Activated CD8-positive, alpha-beta T cell treated with anti-CD3 and anti-CD28 coated beads, Interleukin-2, amount 10 ng/mL, durations not matched to agents 7 days and 5 days (primary cell): ENCODE results near the gene CADM1. TPM values are rescaled to one million over a fixed set of nuclear protein-coding genes. Genes with fewer than 3 reads are reported as not detected.

ENCODE experiments used
- ATAC-seq: fragments of 150-1000 bp; cut with Tn5 transposase; one replicate; pipeline ENCODE4 v1.10.0; 2021; ENCODE audit warnings: moderate library complexity
- CTCF ChIA-PET: fragments of 350-600 bp; sonication (Branson Sonifier 250); formaldehyde crosslinking; loops from one replicate; lab custom pipeline; 2021; ENCODE audit warnings: antibody characterized with exemption; lab: Charles Lee
- POLR2A ChIA-PET: fragments of 350-600 bp; sonication (Branson Sonifier 250); formaldehyde crosslinking; loops from one replicate; lab custom pipeline; 2021; ENCODE audit warnings: antibody characterized with exemption; lab: Charles Lee
- DNase-seq: peaks from one replicate; pipeline ENCODE4 v3.0.0-alpha.2; 2020
- H3K27ac Mint-ChIP-seq: one replicate; pipeline ENCODE4 v1.8.0; 2021; ENCODE audit warnings: mild to moderate bottlenecking, mixed read lengths
- H3K27me3 Mint-ChIP-seq: one replicate; pipeline ENCODE4 v1.8.0; 2021; ENCODE audit warnings: low read depth, mixed read lengths
- H3K36me3 Mint-ChIP-seq: one replicate; pipeline ENCODE4 v1.8.0; 2021; ENCODE audit warnings: low read depth, mixed read lengths
- H3K4me1 Mint-ChIP-seq: one replicate; pipeline ENCODE4 v1.8.0; 2021; ENCODE audit warnings: low read depth, mixed read lengths
- H3K4me3 Mint-ChIP-seq: one replicate; pipeline ENCODE4 v1.8.0; 2021; ENCODE audit warnings: mild to moderate bottlenecking, mixed read lengths
- H3K9me3 Mint-ChIP-seq: one replicate; pipeline ENCODE4 v1.8.0; 2022; ENCODE audit warnings: mixed read lengths; ENCODE audit not compliant: insufficient read depth
- total RNA-seq, 2 experiments: library from RNA; stranded (reverse); gene quantifications; one replicate each; pipeline ENCODE4 v1.2.3, GENCODE V29; 2021

Gene CADM1
- total RNA-seq, 2 experiments from 2014 or later = 0.31 to 0.74 TPM

- ChIA-PET POLR2A (no interaction called here), CTCF (no interaction called here)
- no peak overlapping the region for H3K4me3 Mint-ChIP-seq
- no peak overlapping the region for H3K27ac Mint-ChIP-seq
- H3K4me1 Mint-ChIP-seq = no peaks in the 10 kb centered on the region
- no peaks in the 10 kb centered on the region for H3K27me3 Mint-ChIP-seq
- ATAC-seq (no peak), DNase-seq (no peak)
- no peaks in the 10 kb centered on the region for H3K36me3 Mint-ChIP-seq
- no peaks in the 10 kb centered on the region for H3K9me3 Mint-ChIP-seq
Observed at GRCh38 chr11:115407496-115407895, 96.7 kb downstream of the CADM1 start.

GRCh38 chr11:115406404-115406803 lies 97.8 kb downstream of the CADM1 start:
- DNase-seq (no peak), ATAC-seq (no peak)
- H3K4me3 Mint-ChIP-seq = no peak overlapping the region
- H3K36me3 Mint-ChIP-seq = no peaks in the 10 kb centered on the region
- no peaks in the 10 kb centered on the region for H3K9me3 Mint-ChIP-seq
- H3K4me1 Mint-ChIP-seq = no peaks in the 10 kb centered on the region
- ChIA-PET POLR2A (no interaction called here), CTCF (no interaction called here)
- H3K27ac Mint-ChIP-seq = no peak overlapping the region
- no peaks in the 10 kb centered on the region for H3K27me3 Mint-ChIP-seq

GRCh38 chr11:115398333-115399080 lies 105.7 kb downstream of the CADM1 start:
- no peaks in the 10 kb centered on the region for H3K9me3 Mint-ChIP-seq
- no peaks in the 10 kb centered on the region for H3K27me3 Mint-ChIP-seq
- ATAC-seq = no peak
- ChIA-PET CTCF (no interaction called here), POLR2A (no interaction called here)
- no peaks in the 10 kb centered on the region for H3K4me1 Mint-ChIP-seq
- H3K27ac Mint-ChIP-seq = no peak overlapping the region
- H3K4me3 Mint-ChIP-seq = no peak overlapping the region
- no peaks in the 10 kb centered on the region for H3K36me3 Mint-ChIP-seq
- DNase-seq = no peak

GRCh38 chr11:115396533-115396932 lies 107.7 kb downstream of the CADM1 start:
- Mint-ChIP-seq H3K4me3 (no peak overlapping the region), H3K4me1 (no peaks in the 10 kb centered on the region), H3K9me3 (no peaks in the 10 kb centered on the region), H3K27ac (no peak overlapping the region), H3K27me3 (no peaks in the 10 kb centered on the region), H3K36me3 (no peaks in the 10 kb centered on the region)
- ChIA-PET POLR2A (no interaction called here), CTCF (no interaction called here)
- no peak for ATAC-seq
- DNase-seq = no peak

GRCh38 chr11:115393950-115394349 lies 110.3 kb downstream of the CADM1 start:
- no peak overlapping the region for H3K27ac Mint-ChIP-seq
- no peaks in the 10 kb centered on the region for H3K4me1 Mint-ChIP-seq
- ATAC-seq (no peak), DNase-seq (no peak)
- H3K27me3 Mint-ChIP-seq = no peaks in the 10 kb centered on the region
- ChIA-PET CTCF (no interaction called here), POLR2A (no interaction called here)
- H3K36me3 Mint-ChIP-seq = no peaks in the 10 kb centered on the region
- no peak overlapping the region for H3K4me3 Mint-ChIP-seq
- no peaks in the 10 kb centered on the region for H3K9me3 Mint-ChIP-seq

- no peaks in the 10 kb centered on the region for H3K4me1 Mint-ChIP-seq
- POLR2A ChIA-PET = no interaction called here
- ATAC-seq (no peak), DNase-seq (no peak)
- no peak overlapping the region for H3K27ac Mint-ChIP-seq
- CTCF ChIA-PET = no interaction called here
- H3K4me3 Mint-ChIP-seq = no peak overlapping the region
- H3K9me3 Mint-ChIP-seq = no peaks in the 10 kb centered on the region
- H3K36me3 Mint-ChIP-seq = no peaks in the 10 kb centered on the region
- no peaks in the 10 kb centered on the region for H3K27me3 Mint-ChIP-seq
Observed at GRCh38 chr11:115391598-115391997, 112.6 kb downstream of the CADM1 start.

GRCh38 chr11:115391160-115391559 lies 113.1 kb downstream of the CADM1 start:
- ChIA-PET POLR2A (no interaction called here), CTCF (no interaction called here)
- H3K36me3 Mint-ChIP-seq = no peaks in the 10 kb centered on the region
- no peak overlapping the region for H3K4me3 Mint-ChIP-seq
- H3K27me3 Mint-ChIP-seq = no peaks in the 10 kb centered on the region
- no peaks in the 10 kb centered on the region for H3K9me3 Mint-ChIP-seq
- H3K4me1 Mint-ChIP-seq = no peaks in the 10 kb centered on the region
- H3K27ac Mint-ChIP-seq = no peak overlapping the region
- DNase-seq (no peak), ATAC-seq (no peak)

GRCh38 chr11:115390441-115390840 lies 113.8 kb downstream of the CADM1 start:
- ChIA-PET POLR2A (no interaction called here), CTCF (no interaction called here)
- H3K36me3 Mint-ChIP-seq = no peaks in the 10 kb centered on the region
- ATAC-seq (no peak), DNase-seq (no peak)
- no peaks in the 10 kb centered on the region for H3K4me1 Mint-ChIP-seq
- no peaks in the 10 kb centered on the region for H3K27me3 Mint-ChIP-seq
- no peak overlapping the region for H3K4me3 Mint-ChIP-seq
- H3K27ac Mint-ChIP-seq = no peak overlapping the region
- H3K9me3 Mint-ChIP-seq = no peaks in the 10 kb centered on the region

- ChIA-PET CTCF (no interaction called here), POLR2A (no interaction called here)
- Mint-ChIP-seq H3K9me3 (no peaks in the 10 kb centered on the region), H3K27me3 (no peaks in the 10 kb centered on the region), H3K27ac (no peak overlapping the region), H3K4me1 (no peaks in the 10 kb centered on the region), H3K4me3 (no peak overlapping the region), H3K36me3 (no peaks in the 10 kb centered on the region)
- ATAC-seq (no peak), DNase-seq (no peak)
Observed at GRCh38 chr11:115389790-115390189, 114.4 kb downstream of the CADM1 start.

- Mint-ChIP-seq H3K27ac (no peak overlapping the region), H3K36me3 (no peaks in the 10 kb centered on the region), H3K27me3 (no peaks in the 10 kb centered on the region), H3K4me1 (no peaks in the 10 kb centered on the region), H3K4me3 (no peak overlapping the region), H3K9me3 (no peaks in the 10 kb centered on the region)
- POLR2A ChIA-PET = no interaction called here
- DNase-seq = no peak
- CTCF ChIA-PET = no interaction called here
- ATAC-seq = no peak
Observed at GRCh38 chr11:115385226-115385625, 119.0 kb downstream of the CADM1 start.

GRCh38 chr11:115384236-115384635 lies 120.0 kb downstream of the CADM1 start:
- no peaks in the 10 kb centered on the region for H3K4me1 Mint-ChIP-seq
- H3K36me3 Mint-ChIP-seq = no peaks in the 10 kb centered on the region
- no peak for DNase-seq
- ATAC-seq = no peak
- no peak overlapping the region for H3K27ac Mint-ChIP-seq
- H3K27me3 Mint-ChIP-seq = no peaks in the 10 kb centered on the region
- ChIA-PET CTCF (no interaction called here), POLR2A (no interaction called here)
- no peaks in the 10 kb centered on the region for H3K9me3 Mint-ChIP-seq
- H3K4me3 Mint-ChIP-seq = no peak overlapping the region

GRCh38 chr11:115383431-115383830 lies 120.8 kb downstream of the CADM1 start:
- CTCF ChIA-PET = no interaction called here
- no peaks in the 10 kb centered on the region for H3K27me3 Mint-ChIP-seq
- ATAC-seq (no peak), DNase-seq (no peak)
- H3K4me3 Mint-ChIP-seq = no peak overlapping the region
- no peak overlapping the region for H3K27ac Mint-ChIP-seq
- H3K4me1 Mint-ChIP-seq = no peaks in the 10 kb centered on the region
- POLR2A ChIA-PET = no interaction called here
- H3K9me3 Mint-ChIP-seq = no peaks in the 10 kb centered on the region
- H3K36me3 Mint-ChIP-seq = no peaks in the 10 kb centered on the region

GRCh38 chr11:115379528-115379927 lies 124.7 kb downstream of the CADM1 start:
- Mint-ChIP-seq H3K4me3 (no peak overlapping the region), H3K27me3 (no peaks in the 10 kb centered on the region), H3K36me3 (no peaks in the 10 kb centered on the region), H3K4me1 (no peaks in the 10 kb centered on the region), H3K9me3 (no peaks in the 10 kb centered on the region), H3K27ac (no peak overlapping the region)
- ATAC-seq = no peak
- ChIA-PET CTCF (no interaction called here), POLR2A (no interaction called here)
- DNase-seq = no peak
